HG02852 (cell line): ENCODE results near the gene IRGC.

ENCODE experiments used
- ATAC-seq: cut with Tn5 transposase; IDR thresholded peaks from one replicate; pipeline ENCODE4 v1.9.1; 2021; ENCODE audit warnings: mild to moderate bottlenecking, moderate library complexity; ENCODE audit not compliant: unreplicated experiment

Gene IRGC

GRCh38 chr19:43721469-43722048 is 5.7 kb downstream of the IRGC start:
- ATAC-seq, result no peak

GRCh38 chr19:43723588-43723987 is 7.7 kb downstream of the IRGC start:
- ATAC-seq, result no peak

GRCh38 chr19:43724896-43725295 is 9.0 kb downstream of the IRGC start:
- no peak for ATAC-seq

GRCh38 chr19:43725468-43725867 is 9.6 kb downstream of the IRGC start:
- no peak for ATAC-seq

GRCh38 chr19:43726736-43727592 is 11.1 kb downstream of the IRGC start:
- ATAC-seq, result no peak

GRCh38 chr19:43727593-43727853 is 11.6 kb downstream of the IRGC start:
- ATAC-seq, result no peak

GRCh38 chr19:43729919-43730318 is 14.0 kb downstream of the IRGC start:
- ATAC-seq, result no peak

GRCh38 chr19:43731346-43731745 is 15.5 kb downstream of the IRGC start:
- no peak for ATAC-seq

- ATAC-seq, result no peak
Observed at GRCh38 chr19:43731846-43732245, 16.0 kb downstream of the IRGC start.

GRCh38 chr19:43735013-43735412 is 19.1 kb downstream of the IRGC start:
- no peak for ATAC-seq

- ATAC-seq, result no peak
Observed at GRCh38 chr19:43735957-43736356, 20.1 kb downstream of the IRGC start.

GRCh38 chr19:43738780-43739211 is 22.9 kb downstream of the IRGC start:
- ATAC-seq, result no peak

GRCh38 chr19:43739439-43740235 is 23.8 kb downstream of the IRGC start:
- no peak for ATAC-seq

GRCh38 chr19:43741075-43741825 is 25.4 kb downstream of the IRGC start:
- ATAC-seq, result no peak

GRCh38 chr19:43743059-43743458 is 27.2 kb downstream of the IRGC start:
- no peak for ATAC-seq

- no peak for ATAC-seq
Observed at GRCh38 chr19:43747557-43748204, 31.8 kb downstream of the IRGC start.

- no peak for ATAC-seq
Observed at GRCh38 chr19:43748205-43748594, 32.3 kb downstream of the IRGC start.

GRCh38 chr19:43748685-43749084 is 32.8 kb downstream of the IRGC start:
- ATAC-seq, result no peak

GRCh38 chr19:43749152-43749551 is 33.3 kb downstream of the IRGC start:
- no peak for ATAC-seq

GRCh38 chr19:43749898-43750297 is 34.0 kb downstream of the IRGC start:
- no peak for ATAC-seq
